GM12878 (cell line): ENCODE measurements around the gene TMEM88. TPM values are rescaled to one million over a fixed set of nuclear protein-coding genes. Genes with fewer than 3 reads are reported as not detected.

Experiments used
- ASH2L ChIP-seq: fragments of 300-600, 200-600 bp; sonication (generic); IDR thresholded peaks from 2 replicates; pipeline ENCODE4 v1.6.1; 2017; ENCODE audit warnings: low read depth, mild to moderate bottlenecking, borderline replicate concordance
- BCL3 ChIP-seq: IDR thresholded peaks from 2 replicates; pipeline ENCODE4 v1.6.1; 2011; ENCODE audit warnings: borderline replicate concordance, low read depth, mild to moderate bottlenecking, moderate library complexity, low read length; ENCODE audit not compliant: insufficient read depth, poor library complexity, severe bottlenecking
- CHD1 ChIP-seq: IDR thresholded peaks from 2 replicates; pipeline ENCODE4 v1.6.1; 2012; ENCODE audit warnings: low read depth, low read length, improper control_type of control experiment
- EGR1 ChIP-seq, 2 experiments: IDR thresholded peaks; 1 replicate in 1 of 2; 2 replicates in 1 of 2; pipeline ENCODE4 v1.6.1; 2011 to 2012; ENCODE audit warnings: low read depth in 2 of 2, low read length in 2 of 2, borderline replicate concordance in 1 of 2, mild to moderate bottlenecking in 1 of 2, moderate library complexity in 1 of 2
- EP300 ChIP-seq, 2 experiments: fragments of 150-350 bp in 1 of 2; IDR thresholded peaks; 2 replicates each; pipeline ENCODE4 v1.6.1; 2011 to 2012; ENCODE audit warnings: low read depth in 2 of 2, low read length in 2 of 2, borderline replicate concordance in 1 of 2, improper control_type of control experiment in 1 of 2, inconsistent platforms in 1 of 2; ENCODE audit not compliant: control insufficient read depth in 1 of 2
- ETV6 ChIP-seq, 2 experiments: fragments of 450-650 bp in 1 of 2; IDR thresholded peaks in 1 of 2; conservative IDR thresholded peaks in 1 of 2; 2 replicates each; pipeline ENCODE4 v1.6.1; 2014; ENCODE audit warnings: antibody characterized with exemption in 1 of 2, borderline replicate concordance in 1 of 2, low read depth in 1 of 2, mild to moderate bottlenecking in 1 of 2, moderate library complexity in 1 of 2
- KAT2A ChIP-seq: conservative IDR thresholded peaks from 2 replicates; pipeline ENCODE4 v1.6.1; 2011; ENCODE audit warnings: low read depth, low read length; ENCODE audit not compliant: control insufficient read depth
- MEF2A ChIP-seq: IDR thresholded peaks from 2 replicates; pipeline ENCODE4 v1.6.1; 2011; ENCODE audit warnings: low read depth, mild to moderate bottlenecking, low read length, moderate library complexity; ENCODE audit not compliant: insufficient read depth
- MYC ChIP-seq: IDR thresholded peaks from 2 replicates; pipeline ENCODE4 v1.6.1; 2011; ENCODE audit warnings: mild to moderate bottlenecking, low read length, moderate library complexity, inconsistent platforms; ENCODE audit not compliant: insufficient read depth, insufficient replicate concordance, insufficient read length, severe bottlenecking
- NR2C2 ChIP-seq: IDR thresholded peaks from 2 replicates; pipeline ENCODE4 v1.6.1; 2011; ENCODE audit warnings: borderline replicate concordance, low read depth; ENCODE audit not compliant: control insufficient read depth, insufficient read length
- NRF1 ChIP-seq: conservative IDR thresholded peaks from 2 replicates; pipeline ENCODE4 v1.6.1; 2011; ENCODE audit warnings: mild to moderate bottlenecking, low read depth, low read length, improper control_type of control experiment
- PAX5 ChIP-seq: IDR thresholded peaks from 2 replicates; pipeline ENCODE4 v1.6.1; 2011; ENCODE audit warnings: low read depth, low read length, borderline replicate concordance
- POLR2AphosphoS5 ChIP-seq: IDR thresholded peaks from 2 replicates; pipeline ENCODE4 v1.6.1; 2011; ENCODE audit warnings: mild to moderate bottlenecking, low read length, inconsistent platforms
- REST ChIP-seq: IDR thresholded peaks from 2 replicates; pipeline ENCODE4 v1.6.1; 2012; ENCODE audit warnings: mild to moderate bottlenecking, low read depth, low read length
- STAT3 ChIP-seq: IDR thresholded peaks from 2 replicates; pipeline ENCODE4 v1.6.1; 2011; ENCODE audit warnings: low read depth, low read length, improper control_type of control experiment
- TBL1XR1 ChIP-seq: IDR thresholded peaks from 2 replicates; pipeline ENCODE4 v1.6.1; 2012; ENCODE audit warnings: low read depth, low read length, improper control_type of control experiment
- TCF12 ChIP-seq: IDR thresholded peaks from 2 replicates; pipeline ENCODE4 v1.6.1; 2011; ENCODE audit warnings: low read depth, mild to moderate bottlenecking, low read length
- USF1 ChIP-seq: IDR thresholded peaks from 2 replicates; pipeline ENCODE4 v1.6.1; 2011; ENCODE audit warnings: borderline replicate concordance, low read depth, mild to moderate bottlenecking, moderate library complexity, mixed read lengths, low read length; ENCODE audit not compliant: insufficient read depth; ENCODE audit errors: extremely low read length
- YY1 ChIP-seq: IDR thresholded peaks from 2 replicates; pipeline ENCODE4 v1.6.1; 2011; ENCODE audit warnings: low read depth, mild to moderate bottlenecking, low read length
- ZNF207 ChIP-seq: fragments of 450-650 bp; IDR thresholded peaks from 2 replicates; pipeline ENCODE4 v1.6.1; 2014; ENCODE audit warnings: antibody characterized with exemption, mild to moderate bottlenecking, borderline replicate concordance
- ZNF24 ChIP-seq: fragments of 450-650 bp; IDR thresholded peaks from 2 replicates; pipeline ENCODE4 v1.6.1; 2017; ENCODE audit warnings: antibody characterized with exemption, mild to moderate bottlenecking
- ZNF622 ChIP-seq: fragments of 450-650 bp; IDR thresholded peaks from 2 replicates; pipeline ENCODE4 v1.6.1; 2017; ENCODE audit warnings: mild to moderate bottlenecking, inconsistent platforms
- ZSCAN29 ChIP-seq: fragments of 450-650 bp; IDR thresholded peaks from 2 replicates; pipeline ENCODE4 v1.6.1; 2017; ENCODE audit warnings: mild to moderate bottlenecking, moderate library complexity
- polyA plus RNA-seq, 11 experiments: library from polyadenylated mRNA; depleted of rRNA in 4 of 11; unstranded in 6 of 11; stranded (reverse) in 5 of 11; fragments of >200 nt; fragmentation: Nextera tagmentation in 4 of 11; fragmentation: Illumina TruSeq in 1 of 11; extraction: Ambion mirVana in 4 of 11; extraction: Trizol in 1 of 11; gene quantifications; 1 replicate in 1 of 11; 2 replicates in 10 of 11; pipeline versions ENCODE4 v1.2.1 to v1.2.3, GENCODE V29; 2011 to 2016; ENCODE audit warnings: inconsistent platforms in 2 of 11, missing spikeins in 2 of 11, low read depth in 1 of 11
- total RNA-seq, 4 experiments: library from RNA; depleted of rRNA in 3 of 4; stranded (reverse); fragments of >200 nt in 3 of 4; fragmentation: Illumina TruSeq in 1 of 4; extraction: Trizol in 1 of 4; gene quantifications; 2 replicates each; pipeline versions ENCODE4 v1.2.1 to v1.2.3, GENCODE V29; 2013 to 2021

The TMEM88 gene
- total and polyA plus RNA-seq, 10 of the 15 experiments (the other 5 are each of a cell fraction or from before 2014, with no cell fraction given) = 0.21 to 2.2 (median 0.62) TPM; not detected in 5

- TF ChIP-seq REST (no peak), TBL1XR1 (peak; percentile 90), ZNF24 (no peak), EGR1 (IDR thresholded peaks at IDR 0.05; ENCODE audit: borderline replicate concordance in 1 of 2, low read depth in 2 of 2, low read length in 2 of 2) (peak in 1 of 2 experiments; percentile 78; a peak in 2 of 3 replicates), CHD1 (no peak; the same call in 1 of the 2 replicates), BCL3 (peak; percentile 18), POLR2AphosphoS5 (peak; percentile 79), ZSCAN29 (no peak), NR2C2 (no peak), MYC (no peak), ASH2L (no peak), ETV6 (conservative IDR thresholded peaks at IDR 0.05 in 1 of 2, IDR thresholded peaks at IDR 0.05 in 1 of 2; ENCODE audit: borderline replicate concordance in 1 of 2, low read depth in 1 of 2) (peak in 1 of 2 experiments; percentile 57; a peak in 1 of 4 replicates), NRF1 (no peak), EP300 (IDR thresholded peaks at IDR 0.05; ENCODE audit: borderline replicate concordance in 1 of 2, control insufficient read depth in 1 of 2, low read depth in 2 of 2, low read length in 2 of 2) (peak in 1 of 2 experiments; percentile 58; a peak in 1 of 4 replicates), PAX5 (0 out of 2 replicates have a peak, but pooled peaks have one; percentile 17), MEF2A (no peak), USF1 (no peak), STAT3 (no peak), KAT2A (no peak), TCF12 (peak; percentile 94), YY1 (peak; percentile 40), ZNF622 (no peak), ZNF207 (peak; percentile 67; the same call in 1 of the 2 replicates)
Observed at GRCh38 chr17:7842380-7843256, 12.2 kb upstream of the TMEM88 start (continued).
